CD4-positive, alpha-beta T cell treated with Interferon alpha-2 for 1 hour (primary cell): ENCODE results near the gene GPC6.
"Not testable (repeated sequence)": the region's sequence is repeated elsewhere in the genome, so short reads cannot be mapped to it uniquely, and the experiment has no call there.

Experiments
- DNase-seq, 2 donors: peaks; one replicate each; pipeline ENCODE4 v3.0.0-alpha.2; 2020 to 2022

Gene GPC6

DNA sequence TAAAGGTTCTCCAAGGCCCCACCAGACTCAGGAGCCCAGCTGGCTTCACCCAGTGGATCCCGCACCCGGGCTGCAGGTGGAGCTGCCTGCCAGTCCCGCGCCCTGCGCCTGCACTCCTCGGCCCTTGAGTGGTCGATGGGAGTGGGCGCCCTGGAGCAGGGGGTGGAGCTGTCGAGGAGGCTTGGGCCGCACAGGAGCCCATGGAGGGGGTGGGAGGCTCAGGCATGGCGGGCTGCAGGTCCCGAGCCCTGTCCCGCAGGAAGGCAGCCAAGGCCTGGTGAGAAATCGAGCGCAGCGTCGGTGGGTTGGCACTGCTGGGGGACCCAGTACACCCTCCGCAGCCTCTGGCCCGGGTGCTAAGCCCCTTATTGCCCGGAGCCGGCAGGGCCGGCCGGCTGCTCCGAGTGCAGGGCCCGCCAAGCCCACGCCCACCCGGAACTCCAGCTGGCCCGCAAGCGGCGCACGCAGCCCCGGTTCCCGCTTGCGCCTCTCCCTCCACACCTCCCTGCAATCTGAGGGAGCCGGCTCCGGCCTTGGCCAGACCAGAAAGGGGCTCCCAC lies 228.1 kb downstream of the GPC6 start:
- DNase-seq = not testable (repeated sequence)

DNA sequence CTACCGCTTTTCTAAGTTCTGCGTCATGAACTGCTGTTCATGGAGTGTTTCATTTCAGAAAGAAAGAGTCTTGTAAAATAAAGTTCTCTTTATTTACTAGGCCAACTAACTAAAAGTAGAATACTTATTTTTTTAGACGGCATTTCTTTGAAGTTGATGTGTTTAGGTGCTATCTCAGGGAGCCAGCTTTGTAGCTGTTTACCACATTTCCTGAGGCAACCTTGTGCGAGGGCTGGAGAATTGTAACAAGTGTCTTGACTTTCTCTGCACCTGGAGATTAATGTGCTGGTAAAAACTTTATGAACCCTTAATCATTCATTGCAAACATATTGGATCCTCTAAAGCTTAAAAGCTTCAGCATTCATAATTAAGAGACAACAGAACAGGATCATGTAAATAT lies 229.3 kb downstream of the GPC6 start:
- DNase-seq = no peak

DNA sequence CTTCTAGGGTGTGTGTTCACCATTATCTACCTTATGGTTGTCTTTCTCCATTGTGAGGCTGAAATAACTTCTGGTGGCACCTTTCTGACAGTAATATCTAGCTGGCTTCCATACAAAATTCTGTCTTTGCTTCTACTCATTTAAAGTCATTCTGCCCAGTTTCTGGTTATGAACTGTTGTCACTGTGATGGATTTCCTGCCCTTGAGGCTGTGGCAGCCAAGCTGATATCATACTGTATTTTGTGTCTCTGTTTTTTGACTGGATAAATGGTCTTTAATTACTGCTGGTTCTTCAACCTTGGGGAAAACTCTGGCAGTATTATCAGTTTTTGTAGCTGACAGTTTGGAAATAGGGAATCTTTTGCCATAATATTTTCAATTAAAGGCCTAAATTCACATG lies 233.4 kb downstream of the GPC6 start:
- no peak for DNase-seq

DNA sequence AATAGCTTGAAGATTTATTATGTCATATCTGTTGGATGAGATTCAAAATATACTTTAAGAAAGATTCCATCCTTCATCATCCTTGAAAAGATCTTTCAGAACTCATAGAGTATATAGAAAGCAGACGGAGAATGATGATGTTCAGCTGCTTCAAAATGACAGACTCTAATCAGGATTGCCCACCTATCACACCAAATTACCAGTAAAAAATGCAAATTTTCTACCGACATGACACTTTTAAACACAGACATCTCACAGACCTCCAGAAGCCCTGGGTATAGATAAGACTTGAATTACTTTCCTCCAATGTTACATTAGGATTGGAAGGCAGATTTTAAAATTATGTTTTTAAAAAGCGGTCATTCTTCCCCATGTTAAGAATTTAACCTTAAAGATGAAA lies 235.5 kb downstream of the GPC6 start:
- DNase-seq = no peak

DNA sequence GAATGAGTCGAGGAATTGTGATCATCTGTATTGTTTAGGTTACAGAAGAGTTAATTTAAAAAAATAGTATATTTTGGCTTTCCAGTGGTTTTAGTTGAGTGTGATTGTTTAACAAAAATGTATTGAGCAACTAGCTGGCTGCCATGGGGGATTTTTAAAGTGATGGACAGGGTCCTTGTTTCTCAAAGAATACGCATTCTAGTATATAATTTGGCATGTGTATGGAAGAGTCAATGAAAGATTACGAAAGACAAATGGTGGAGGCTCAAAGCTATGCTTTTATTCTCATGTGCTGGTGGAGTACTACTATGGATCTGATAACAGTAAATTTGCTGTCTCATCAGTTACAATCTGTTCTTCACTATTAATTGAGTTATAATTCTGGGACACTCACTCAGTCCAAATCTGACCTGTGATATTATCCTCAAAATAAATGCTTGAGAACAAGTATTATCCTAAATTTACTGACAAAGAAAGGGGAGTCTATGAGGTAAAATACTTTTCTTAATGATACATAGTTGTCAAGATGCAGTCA lies 240.0 kb downstream of the GPC6 start:
- no peak for DNase-seq

DNA sequence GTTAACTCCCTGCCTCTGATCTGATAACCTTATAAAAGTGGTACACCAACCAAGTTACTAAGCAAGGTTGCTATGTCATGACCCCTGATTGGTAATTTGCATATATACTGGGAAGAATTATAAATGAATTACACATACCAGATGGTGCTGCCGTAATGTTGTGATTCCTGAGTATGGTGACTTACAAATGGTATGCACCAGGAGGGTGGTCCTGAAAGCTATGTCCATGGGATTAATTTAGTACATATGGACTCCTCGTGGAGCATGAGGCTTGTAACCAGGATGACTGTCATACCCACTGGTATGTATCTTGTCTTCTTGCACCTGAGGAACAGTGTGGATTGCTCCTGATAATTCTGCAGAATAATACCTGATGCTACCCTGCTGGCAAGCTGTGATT lies 240.6 kb downstream of the GPC6 start:
- no peak for DNase-seq

DNA sequence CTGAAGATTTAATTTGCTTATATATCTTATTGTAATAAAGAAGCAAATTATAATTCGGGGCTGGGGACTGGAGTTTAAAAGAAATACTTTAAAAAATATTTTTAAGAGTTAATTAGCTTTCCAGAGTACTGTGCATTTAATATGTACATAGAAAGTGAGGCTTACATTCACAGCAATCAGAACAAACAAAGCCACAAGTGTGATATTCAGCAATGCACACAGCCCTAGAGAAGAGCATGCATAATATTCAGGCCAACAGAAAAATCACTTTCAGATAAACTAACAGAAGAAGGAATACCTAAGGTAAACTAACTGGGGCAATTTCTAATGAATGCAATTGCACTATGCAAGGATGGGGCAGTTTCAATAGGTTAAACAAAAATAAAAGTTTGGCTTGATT lies 241.8 kb downstream of the GPC6 start:
- no peak for DNase-seq

DNA sequence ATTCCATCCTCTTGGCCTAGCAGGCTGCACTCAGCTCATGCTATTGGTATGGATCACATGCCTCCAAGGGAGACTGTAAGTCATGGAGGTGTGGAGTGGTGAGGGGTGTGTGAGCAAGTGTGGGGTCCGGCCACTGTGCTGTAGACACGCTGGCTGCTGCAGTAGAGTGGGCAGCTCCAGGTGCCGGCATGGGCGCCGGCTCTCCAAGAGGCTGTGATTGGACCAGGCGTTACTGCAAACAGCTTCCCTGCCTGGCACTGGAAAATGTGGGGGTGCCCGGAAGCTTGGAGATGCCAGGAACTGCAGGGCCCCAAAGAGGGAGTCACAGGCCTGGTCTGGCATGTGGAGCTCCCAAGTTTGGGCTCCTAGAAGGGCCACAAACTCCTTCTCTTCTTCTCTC lies 245.7 kb downstream of the GPC6 start:
- DNase-seq = no peak

DNA sequence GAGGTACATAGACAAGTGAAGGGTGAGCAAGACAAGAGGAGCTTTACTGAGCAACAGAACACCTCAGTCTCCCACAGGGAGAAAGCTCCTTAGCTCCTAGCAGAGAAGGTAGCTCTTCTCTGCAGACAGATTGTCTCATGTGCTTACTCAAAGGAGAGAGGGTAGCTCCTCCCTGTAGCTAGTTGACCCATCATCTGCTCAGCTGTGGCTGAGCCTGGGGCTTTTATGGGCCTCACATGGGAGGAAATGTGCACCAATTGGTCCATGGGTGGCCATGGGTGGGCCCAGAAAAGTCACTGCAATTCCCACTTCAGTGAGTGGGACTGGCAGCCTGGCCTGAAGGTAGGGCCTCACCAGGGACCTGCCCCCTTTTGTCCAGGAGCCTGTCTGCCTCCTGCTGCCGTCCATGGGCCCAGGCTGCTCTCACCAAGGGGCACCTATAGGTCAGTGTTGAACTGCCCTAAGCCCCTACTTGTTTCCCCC lies 246.2 kb downstream of the GPC6 start:
- no peak for DNase-seq

DNA sequence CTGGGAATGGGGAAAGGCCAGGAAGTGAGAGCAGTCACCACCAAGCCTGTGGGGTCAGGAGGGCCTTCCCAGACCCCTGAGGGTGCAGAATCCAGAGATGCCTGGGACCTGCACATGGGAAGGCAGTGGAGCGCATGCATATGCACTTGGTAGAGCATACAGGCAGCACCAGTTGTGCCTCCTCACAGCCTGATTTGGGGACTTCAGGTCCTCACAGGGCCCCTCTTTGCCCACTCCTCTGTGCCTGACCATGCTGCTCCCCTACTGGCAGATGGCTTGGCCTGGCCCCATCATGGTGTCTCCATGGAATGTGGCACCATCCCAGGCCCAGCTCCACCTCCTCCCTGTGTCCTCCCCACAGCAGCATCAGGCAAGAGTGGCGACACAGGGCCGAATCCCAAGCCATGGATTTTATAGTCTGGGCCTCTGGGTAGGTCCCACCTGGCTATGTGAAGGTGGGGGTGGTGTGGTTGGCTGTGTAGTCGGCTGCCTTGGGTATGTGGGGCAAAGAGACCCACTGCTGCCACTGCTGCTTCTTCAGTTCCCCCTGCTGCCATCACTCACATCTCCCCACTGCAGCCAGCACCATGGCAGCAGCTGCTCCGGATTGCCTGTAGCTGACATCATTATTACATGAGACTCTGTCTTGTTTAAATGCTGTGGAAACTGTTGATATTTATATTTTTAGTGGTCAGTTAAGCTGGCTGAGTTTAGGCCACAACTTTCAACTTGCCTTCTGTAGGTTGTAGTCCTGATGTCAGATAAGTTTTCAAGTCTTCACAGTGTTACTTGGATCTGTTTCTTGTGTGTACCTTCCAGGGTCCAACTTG lies 247.0 kb downstream of the GPC6 start:
- no peak for DNase-seq

DNA sequence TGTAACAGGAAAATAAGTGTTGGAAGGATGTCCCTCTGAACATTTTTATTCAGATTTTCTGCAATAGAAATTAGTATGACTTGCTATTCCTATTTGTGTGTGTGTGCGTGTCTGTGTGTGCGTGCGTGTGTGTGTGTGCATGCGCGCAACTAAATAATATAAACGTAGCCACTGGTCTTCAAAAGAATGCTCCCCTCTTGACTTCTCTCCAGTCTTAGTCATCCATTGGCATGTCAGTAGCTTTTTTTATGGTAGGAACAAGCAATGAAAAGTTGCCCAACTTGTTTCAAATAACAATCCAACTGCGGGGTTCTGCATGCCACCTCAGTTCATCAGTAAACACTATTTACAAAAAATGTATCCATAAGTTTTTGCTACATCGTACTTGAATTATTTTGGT lies 249.6 kb downstream of the GPC6 start:
- no peak for DNase-seq

DNA sequence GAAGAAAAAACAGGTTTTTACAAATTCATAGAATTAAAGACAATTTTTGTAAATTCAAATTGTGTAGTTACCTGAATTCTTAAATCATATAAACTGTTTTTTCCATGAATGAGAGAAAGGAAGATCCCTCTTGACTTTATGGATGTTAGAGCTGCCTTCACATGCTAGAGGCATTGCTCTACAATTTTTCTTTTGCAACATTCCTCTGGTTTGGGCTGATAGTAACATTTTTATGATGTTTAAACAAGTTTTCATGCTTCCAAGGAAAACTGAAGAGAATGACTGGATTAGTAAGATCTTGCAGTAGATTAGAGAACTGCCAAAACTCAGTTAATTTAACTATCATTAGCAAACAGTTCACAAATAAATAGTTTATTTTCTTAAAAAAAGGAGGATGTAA lies 250.6 kb downstream of the GPC6 start:
- no peak for DNase-seq

DNA sequence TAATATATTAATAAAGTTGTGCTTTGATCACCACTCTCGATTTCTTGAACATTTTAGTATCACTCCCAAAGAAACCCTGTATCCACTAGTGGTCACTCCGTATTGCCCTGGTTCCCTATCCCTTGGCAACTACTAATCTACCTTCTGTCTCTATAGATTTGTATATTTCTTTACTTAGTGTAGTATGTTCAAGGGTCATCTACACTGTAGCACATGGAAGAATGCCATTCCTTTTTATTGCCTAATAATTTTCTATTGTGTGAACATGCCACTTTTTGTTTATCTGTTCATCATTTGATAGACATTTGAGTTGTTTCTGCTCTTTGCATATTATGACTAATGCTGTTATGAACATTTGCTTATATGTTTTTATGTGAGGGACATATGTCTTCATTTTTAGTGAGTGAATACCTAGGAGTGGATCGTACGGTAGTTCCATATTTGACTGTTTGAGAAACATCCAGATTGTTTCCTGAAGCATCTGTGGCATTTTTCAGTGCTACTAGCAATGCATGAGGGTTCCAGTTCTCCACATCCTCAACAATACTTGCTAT lies 254.0 kb downstream of the GPC6 start:
- DNase-seq = no peak

DNA sequence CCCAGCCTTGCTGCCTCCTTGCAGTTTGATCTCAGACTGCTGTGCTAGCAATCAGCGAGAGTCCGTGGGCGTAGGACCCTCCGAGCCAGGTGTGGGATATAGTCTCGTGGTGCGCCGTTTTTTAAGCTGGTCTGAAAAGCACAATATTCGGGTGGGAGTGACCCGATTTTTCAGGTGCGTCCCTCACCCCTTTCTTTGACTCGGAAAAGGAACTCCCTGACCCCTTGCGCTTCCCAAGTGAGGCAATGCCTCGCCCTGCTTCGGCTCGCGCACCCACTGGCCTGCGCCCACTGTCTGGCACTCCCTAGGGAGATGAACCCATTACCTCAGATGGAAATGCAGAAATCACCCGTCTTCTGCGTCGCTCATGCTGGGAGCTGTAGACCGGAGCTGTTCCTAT lies 269.5 kb downstream of the GPC6 start:
- not testable (repeated sequence) for DNase-seq

DNA sequence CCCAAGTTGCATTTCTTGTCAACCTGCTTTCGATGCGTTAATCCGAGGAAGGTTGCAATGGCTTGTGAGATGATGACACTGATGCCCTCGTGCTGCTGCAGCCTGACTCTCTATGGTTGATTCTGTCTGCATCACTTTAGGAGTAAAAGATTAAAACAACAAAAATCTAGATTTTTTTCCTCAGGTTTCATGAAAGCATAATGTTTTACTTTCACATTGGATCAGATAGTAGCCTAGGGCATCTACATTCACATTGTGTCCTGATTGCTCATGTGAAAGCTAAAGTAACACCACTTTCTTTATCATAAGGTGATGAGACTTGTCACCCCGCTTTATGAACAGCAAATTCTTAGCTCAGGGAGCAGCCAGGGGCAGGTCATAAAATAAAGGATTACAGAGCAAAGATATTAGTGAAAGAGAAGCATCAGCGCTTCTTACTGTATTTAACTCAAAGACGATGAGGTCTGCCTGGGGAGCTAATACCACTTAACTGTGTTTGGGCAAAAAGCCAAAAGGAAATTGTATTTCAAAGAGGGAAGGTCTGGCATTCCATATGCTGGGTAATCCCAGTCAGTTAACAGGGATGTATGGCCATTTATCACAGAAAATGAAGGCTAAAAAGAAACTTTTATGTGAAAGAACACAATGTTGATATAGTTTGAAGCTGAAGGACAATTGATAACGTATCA lies 270.5 kb downstream of the GPC6 start:
- no peak for DNase-seq

DNA sequence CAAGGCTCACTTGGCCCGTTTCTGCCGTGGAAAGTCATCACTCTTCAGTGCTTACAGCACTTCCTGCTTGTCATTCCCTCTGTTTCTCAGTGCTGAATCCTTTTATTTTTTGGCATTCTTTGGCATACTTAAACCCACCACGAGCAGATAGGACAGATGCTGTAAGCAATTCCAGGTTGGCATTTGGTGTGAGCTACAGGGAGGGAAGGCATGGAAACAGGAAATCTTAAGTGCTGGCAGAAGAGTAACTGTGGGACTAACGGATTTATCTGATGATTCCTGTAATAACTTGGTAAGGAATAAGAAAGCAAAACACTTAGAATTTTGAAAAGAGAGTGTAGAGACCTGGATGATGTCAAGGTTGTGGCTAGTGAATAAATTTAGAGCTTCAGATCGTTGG lies 273.4 kb downstream of the GPC6 start:
- DNase-seq = no peak

DNA sequence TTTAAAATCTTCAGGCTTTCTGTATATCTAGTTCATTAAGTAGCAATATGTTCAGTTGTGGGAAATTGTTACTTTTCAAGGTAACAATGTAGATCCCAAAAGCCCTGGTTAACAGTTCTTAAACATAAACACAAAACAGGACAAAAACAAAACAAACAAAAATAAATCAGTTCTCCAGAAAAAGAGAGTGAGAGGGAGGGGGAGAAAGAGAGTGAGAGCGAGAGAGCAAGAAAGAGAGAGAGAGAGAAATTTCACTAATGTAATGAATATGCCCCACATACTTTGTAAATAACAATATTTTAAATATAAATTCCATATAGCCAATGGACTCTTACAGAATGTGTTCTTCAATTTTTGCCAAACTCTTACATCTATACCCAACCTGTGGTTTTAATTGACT lies 275.5 kb downstream of the GPC6 start:
- no peak for DNase-seq

DNA sequence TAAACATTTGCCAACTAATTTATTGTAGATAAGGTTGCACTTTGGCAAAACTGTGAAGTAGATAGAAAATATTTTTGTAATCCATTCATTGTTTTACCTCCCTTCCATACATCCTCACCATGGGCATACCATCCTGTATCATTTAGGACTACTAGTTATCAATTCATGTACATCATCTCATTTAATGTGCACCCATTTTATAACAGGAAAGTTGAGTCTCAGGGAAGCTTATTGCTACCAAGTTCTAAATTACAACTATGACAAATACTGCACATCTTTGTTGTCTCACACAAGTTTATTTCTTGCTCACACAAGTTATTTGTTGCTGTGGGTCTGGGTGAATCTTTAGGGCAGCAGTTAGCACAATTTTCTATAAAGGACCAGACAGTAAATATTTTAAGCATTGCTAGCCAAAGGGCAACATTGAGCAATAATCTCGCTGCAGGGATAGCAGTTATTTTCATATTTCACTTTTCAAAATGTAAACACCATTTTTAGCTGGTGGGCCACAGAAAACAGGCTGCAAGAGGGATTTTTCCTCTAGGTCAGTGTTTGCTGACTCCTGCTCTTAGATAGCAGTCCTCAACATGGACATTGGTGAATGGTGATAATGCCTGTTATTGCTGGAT lies 276.5 kb downstream of the GPC6 start:
- DNase-seq = no peak

DNA sequence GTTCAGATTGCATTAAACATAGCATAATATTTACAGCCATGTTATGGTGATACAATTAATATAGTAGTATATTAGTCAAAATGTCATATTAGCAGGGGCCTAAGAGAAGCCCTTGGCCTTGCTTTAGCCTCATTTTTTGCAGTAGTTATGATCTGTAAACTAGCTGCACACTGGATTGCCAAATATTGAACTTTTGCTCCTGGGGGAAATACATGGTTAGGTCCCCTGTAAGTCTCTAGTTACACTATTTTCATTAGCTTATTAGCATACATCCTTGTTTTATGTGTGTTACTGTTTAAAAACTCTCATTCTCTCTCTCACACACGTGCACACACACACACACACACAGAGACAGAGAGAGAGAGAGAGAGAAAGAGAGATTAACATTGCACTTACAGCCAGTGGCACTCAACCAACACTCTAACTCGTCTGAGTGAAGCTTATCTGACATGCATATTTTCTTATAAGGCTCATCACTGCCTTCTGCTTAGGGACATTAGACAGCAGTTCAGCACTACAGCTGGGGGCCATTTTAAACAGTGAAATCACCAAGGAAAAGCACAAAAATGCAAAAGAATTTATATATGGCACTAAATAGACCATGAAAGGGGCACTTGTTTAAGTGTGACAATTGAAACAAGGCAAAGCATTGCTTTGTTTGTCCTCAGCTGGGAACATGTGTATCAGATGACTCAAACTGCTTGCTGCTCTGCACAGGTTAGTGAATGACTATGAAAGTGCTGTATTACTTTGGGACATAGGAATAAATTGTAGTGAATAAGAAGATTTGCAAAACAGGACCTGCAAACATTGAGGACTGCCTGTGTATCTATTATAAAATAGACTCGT lies 278.7 kb downstream of the GPC6 start:
- no peak for DNase-seq

DNA sequence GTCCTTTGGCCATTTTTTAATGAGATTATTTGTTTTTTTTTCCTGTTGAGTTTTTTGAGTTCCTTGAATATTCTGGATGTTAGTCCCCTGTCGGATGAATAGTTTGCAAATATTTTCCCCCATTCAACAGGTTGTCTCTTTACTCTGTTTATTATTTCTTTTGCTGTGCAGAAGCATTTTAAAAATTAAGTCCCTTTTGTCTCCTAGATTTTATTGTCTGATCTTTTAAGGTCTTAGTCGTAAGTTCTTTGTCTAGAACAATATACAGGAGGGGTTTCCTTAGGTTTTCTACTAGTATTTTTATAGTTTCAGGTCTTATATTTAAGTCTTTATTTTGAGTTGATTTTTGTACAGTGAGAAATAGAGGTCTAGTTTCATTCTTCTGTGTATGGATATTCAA lies 284.4 kb downstream of the GPC6 start:
- no peak for DNase-seq

DNA sequence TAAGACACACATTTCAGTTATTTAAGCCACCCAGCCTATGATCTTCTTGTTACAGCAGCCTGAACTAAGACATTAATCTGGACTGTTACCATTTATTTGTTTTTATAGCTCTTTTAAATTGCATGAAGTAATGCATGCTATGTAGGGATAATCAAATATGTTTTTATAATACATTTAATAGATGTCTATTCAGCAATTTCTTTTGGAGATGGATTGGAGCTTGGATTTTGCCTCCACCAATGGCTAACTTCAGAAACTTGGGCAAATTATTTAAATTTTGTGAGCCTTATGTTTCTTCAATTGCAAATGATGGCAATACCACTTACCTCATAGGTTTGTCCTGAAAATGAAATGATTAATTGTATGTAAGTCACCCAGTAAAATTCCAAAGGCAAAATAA lies 288.7 kb downstream of the GPC6 start:
- DNase-seq = no peak

DNA sequence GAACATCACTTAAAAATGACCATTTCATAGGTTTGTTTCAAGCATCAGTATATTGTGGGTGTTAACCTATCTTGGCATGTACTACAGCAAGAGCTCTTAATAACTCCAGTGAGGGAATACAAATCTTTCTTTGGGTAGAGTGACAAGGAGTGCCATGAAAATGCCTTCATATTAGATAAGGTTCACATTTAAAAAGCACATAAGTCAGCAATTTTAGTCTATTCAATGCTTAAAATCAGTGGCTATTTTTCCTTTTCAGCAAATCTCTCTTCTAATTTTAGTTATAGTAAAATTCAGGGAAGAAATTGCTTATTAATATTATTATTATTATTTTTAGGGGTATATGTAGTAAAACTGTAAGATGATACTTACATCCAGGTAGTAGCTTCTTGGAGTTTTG lies 291.1 kb downstream of the GPC6 start:
- DNase-seq = no peak
